NK-92 (cell line): ENCODE data around the gene KCTD20.
"Not testable (repeated sequence)": the region's sequence is repeated elsewhere in the genome, so short reads cannot be mapped to it uniquely, and the experiment has no call there.

Experiments
- DNase-seq: peaks from one replicate; lab custom pipeline; 2025; ENCODE audit not compliant: unreplicated experiment; lab: John Stamatoyannopoulos, UW

The KCTD20 gene

GRCh38 chr6:36442671-36443470, at the start of gene KCTD20, which contains the start of gene PXT1:
Gene KCTD20 (plus strand): TSS chr6:36443000. CDS start chr6:36470098, 27,098 bp downstream.
Gene PXT1 (minus strand): TSS chr6:36442854. CDS start chr6:36426082, 16,772 bp downstream.
- DNase-seq, result no peak

DNA sequence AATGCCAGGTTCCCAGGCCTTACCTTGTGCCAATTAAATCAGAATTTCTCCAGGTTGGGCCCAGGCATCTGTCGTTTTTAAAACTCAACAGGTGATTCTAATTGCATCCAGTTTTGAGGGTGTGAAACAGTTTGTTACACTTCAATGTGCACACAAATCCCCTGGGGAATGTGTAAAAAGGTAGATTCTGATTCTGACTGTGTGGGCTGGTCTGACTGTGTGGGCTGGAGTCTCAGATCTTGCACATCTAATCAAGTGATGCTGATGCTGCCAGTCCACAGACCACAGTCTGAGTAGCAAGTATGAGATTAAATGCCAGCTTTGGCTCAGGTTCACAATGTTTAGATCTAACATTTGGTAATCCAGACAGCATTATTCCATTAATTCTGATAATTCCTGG, 42.8 kb upstream of the KCTD20 start:
- no peak for DNase-seq

DNA sequence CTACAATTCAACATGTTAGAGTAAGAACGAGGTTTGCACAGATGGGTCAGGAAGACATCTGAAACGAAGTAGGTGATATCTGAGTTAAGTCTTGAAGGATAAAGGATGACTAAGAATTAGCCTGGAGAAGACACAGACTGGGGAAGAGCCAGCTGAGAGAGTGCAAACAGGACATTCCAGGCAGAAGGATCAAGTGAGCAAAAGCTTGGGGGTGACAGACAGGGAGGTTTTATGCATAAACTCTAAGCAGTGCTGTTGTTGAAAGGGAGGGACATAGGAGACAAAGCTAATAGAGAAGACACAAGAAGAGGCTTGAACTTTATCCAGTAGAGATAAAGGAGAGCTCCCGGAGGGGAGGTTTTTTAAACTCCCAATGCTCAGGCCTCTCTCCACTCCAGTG, 40.3 kb upstream of the KCTD20 start:
- no peak for DNase-seq

DNA sequence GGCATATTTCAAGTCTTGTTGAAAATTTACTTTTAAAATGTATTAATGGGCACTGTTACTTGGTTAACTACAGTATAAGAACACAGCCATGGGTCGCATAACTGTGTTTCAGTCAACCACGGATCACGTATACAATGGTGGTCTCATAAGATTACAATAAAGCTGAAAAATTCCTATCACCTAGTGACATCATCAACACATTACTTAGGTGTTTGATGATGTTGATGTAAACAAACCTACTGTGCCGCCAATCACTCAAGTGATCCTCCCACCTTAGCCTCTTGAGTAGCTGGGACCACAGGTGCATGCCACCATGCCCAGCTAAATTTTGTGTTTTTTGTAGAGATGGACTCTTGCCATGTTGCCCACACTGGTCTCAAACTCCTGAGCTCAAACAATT, 38.6 kb upstream of the KCTD20 start:
- no peak for DNase-seq

DNA sequence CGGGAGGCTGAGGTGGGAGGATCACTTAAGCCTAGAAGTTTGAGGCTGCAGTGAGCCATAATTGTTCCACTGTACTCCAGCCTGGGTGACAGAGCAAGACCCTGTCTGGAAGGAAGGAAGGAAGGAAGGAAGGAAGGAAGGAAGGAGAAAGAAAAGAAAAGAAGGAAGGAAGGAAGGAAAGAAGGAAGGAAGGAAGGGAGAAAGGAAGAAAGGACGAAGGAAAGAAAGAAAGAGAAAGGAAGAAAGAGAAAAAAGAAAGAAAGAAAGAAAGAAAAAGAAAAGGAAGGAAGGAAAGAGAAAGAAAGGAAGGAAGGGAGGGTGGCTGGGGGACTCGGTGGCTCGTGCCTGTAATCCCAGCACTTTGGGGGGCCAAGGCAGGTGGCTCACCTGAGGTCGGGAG, 33.1 kb upstream of the KCTD20 start:
- DNase-seq, result not testable (repeated sequence)

- DNase-seq, result no peak
Observed at GRCh38 chr6:36413489-36414480, 29.0 kb upstream of the KCTD20 start.

DNA sequence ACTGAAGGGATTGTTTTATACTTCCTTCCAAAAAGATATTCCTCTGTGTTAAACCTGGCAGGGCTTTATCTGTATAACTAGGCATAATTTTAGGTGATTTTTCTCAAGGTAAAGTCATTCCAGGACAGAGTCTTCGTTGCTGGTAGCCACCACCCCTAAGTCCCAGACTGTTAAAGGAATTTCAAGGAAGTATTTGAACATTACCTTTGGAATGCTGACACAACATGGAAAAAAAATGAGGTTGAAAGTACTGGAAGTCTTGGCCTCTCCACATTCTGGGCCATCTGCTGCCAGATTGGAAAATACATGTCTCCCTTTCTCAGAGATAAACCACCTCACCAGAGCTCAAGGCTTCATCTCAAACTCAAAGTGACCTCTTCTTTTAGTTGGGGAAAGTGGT, 28.3 kb upstream of the KCTD20 start:
- no peak for DNase-seq

GRCh38 chr6:36418558-36418957, 24.2 kb upstream of the KCTD20 start:
- DNase-seq, result no peak

- no peak for DNase-seq
Observed at GRCh38 chr6:36419310-36419709, 23.5 kb upstream of the KCTD20 start.

DNA sequence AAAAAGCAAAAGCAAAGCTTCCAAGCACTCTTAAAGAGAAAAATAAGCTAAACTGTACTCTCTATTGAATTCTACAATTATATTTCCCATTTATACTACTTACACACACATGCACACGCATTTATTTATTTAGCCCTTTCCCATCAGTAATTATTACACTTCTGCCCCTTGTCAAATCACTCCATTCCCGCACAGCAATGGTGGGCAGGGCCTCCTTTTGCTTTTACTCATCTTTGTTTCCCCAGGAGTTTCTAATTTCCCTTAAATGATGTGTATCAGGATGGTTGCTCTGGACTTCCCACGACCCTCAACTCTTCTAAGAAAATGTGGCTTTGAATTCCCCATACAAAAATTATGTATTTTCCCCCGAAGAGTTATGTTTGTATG, 20.1 kb upstream of the KCTD20 start:
- DNase-seq, result no peak

- DNase-seq, result peak; percentile 87
Observed at GRCh38 chr6:36423101-36423824, 19.5 kb upstream of the KCTD20 start.

GRCh38 chr6:36426622-36427021, 16.2 kb upstream of the KCTD20 start:
- DNase-seq, result no peak

DNA sequence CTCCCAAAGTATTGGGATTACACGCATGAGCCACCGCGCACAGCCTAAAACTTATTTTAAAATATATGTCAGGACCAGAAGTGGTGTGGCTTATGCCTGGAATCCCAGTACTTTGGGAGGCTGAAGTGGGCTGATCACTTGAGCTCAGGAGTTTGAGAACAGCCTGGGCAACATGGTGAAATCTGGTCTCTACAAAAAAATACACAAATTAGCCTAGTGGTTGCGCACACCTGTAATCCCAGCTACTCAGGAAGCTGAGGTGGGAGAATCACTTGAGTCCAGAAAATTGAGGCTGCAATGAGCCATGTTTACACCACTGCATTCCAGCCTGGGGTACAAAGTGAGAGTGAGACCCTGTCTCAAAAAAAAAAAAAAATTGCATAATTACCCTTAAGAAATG, 13.9 kb upstream of the KCTD20 start:
- no peak for DNase-seq

DNA sequence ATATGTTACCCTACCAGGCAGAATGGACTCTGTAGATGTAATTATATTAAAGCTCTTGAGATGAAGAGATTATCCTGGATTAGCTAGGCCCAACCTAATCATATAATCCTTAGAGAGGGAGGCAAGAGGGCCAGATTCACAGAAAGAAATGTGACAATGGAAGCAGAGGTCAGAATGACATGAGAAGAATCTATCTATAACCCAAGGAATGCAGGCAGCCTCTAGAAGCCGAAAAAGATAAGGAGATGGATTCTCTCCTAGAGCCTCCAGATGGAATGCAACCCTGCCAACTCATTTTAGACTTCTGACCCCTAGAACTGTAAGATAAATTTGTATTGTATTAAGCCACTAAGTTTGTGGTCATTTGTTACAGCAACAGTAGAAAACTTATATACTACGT, 12.4 kb upstream of the KCTD20 start:
- no peak for DNase-seq

DNA sequence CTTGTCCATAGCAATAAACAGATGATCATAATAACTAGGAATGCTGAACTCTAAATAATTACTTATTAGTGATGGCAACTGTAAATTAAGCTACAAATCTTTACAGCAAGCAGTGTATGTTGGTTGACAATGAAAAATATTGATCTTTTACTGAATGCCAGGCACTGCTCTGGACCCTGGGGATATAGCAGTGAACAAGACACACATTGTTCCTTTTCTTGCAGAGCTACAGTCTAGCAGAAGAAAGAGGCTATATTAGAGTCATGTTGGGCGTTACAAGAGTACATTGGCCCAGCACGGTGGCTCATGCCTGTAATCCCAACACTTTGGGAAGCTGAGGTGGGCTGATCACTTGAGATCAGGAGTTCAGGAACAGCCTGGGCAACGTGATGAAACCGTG, 11.6 kb upstream of the KCTD20 start:
- DNase-seq, result no peak

- no peak for DNase-seq
Observed at GRCh38 chr6:36432151-36432671, 10.6 kb upstream of the KCTD20 start.

DNA sequence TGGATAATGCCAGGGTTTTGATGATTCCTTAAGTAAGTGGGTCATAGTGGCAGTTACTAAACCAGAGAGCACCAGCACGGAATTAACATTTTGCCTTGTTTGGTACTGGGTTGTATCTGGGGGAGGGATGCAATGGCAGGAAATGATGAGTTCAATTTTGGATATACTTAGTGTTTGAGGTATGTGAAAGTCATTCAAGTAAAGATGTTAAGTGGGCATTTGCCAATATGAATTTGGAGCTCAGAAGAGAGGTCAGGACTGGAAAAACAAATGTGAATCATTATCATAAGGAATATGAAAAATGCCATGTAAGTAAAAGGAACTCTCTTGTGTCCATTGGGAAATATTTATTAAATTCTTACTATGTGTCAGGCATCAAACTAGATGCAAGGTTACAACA, 6.3 kb upstream of the KCTD20 start:
- DNase-seq, result no peak

GRCh38 chr6:36441307-36441894, 1.4 kb upstream of the KCTD20 start:
- peak; percentile 44 for DNase-seq

GRCh38 chr6:36442103-36442670, 613 bp upstream of the KCTD20 start:
- no peak for DNase-seq
